ENCODE measurements around the gene TSPY3. TPM values are rescaled to one million over a fixed set of nuclear protein-coding genes. Genes with fewer than 3 reads are reported as not detected.
"Not testable (repeated sequence)": the region's sequence is repeated elsewhere in the genome, so short reads cannot be mapped to it uniquely, and the experiment has no call there.

Gene TSPY3, protein sequence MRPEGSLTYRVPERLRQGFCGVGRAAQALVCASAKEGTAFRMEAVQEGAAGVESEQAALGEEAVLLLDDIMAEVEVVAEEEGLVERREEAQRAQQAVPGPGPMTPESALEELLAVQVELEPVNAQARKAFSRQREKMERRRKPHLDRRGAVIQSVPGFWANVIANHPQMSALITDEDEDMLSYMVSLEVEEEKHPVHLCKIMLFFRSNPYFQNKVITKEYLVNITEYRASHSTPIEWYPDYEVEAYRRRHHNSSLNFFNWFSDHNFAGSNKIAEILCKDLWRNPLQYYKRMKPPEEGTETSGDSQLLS
- total RNA-seq = not detected in 2 replicates
- polyA plus RNA-seq = not detected in 2 replicates
- not detected in 2 replicates for polyA plus RNA-seq (2011; cell fraction: cytosol; rRNA removed)
- polyA plus RNA-seq (2011; cell fraction: nucleus; rRNA removed) = not detected in 2 replicates
- polyA plus RNA-seq (2012) = not detected in 2 replicates
- polyA minus RNA-seq = not detected in 2 replicates
- polyA minus RNA-seq (2011; cell fraction: cytosol; rRNA and poly(A)+ RNA removed) = not detected
- not detected in 2 replicates for polyA minus RNA-seq (2011; cell fraction: nucleus; rRNA and poly(A)+ RNA removed)
- not detected for Bru-seq, nascent RNA
- not detected for BruChase-seq, experiment 1, labeled RNA remaining after a 6-hour chase
- BruChase-seq, experiment 2, labeled RNA remaining after a 2-hour chase = not detected
- long read RNA-seq = 0 reads

DNA sequence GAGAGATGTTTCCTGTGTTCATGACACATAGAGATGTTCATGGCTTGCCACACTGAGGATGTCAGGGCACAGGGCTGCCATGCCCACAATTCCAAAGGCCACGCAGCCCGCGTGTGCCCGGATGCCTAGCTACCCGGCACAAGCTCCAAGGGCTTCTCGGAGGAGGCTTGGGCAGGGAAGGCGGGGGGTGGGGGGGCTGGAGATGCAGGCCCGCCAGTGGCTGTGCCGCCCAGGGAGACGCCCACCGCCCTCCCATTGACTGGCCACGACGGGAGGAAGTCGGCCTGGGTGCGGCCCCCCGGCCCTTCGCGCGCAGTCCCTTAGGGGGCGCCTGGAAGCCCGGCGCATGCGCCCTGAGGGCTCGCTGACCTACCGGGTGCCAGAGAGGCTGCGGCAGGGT is at the start of gene TSPY3:
Gene TSPY3 (plus strand): TSS at position 301 of the 400 bp plus-strand sequence. CDS start 46 bp downstream, at position 347.
- FAIRE-seq; BruUV-seq (replicated peaks); POLR2A ChIA-PET; H3K9me1 ChIP-seq (replicated peaks; ENCODE audit: control insufficient read depth, extremely low read depth, insufficient read depth, low read length); H3K4me3 ChIP-seq (replicated peaks in 1 of 3; ENCODE audit: insufficient read depth in 1 of 3, low read depth in 1 of 3, low read length in 3 of 3); H3K4me1 ChIP-seq (ENCODE audit: control insufficient read depth, extremely low read depth, insufficient read depth, low read length); intact Hi-C loops (cut with micrococcal nuclease); H2AFZ ChIP-seq (ENCODE audit: low read depth, low read length); H4K20me1 ChIP-seq (replicated peaks; ENCODE audit: control insufficient read depth, extremely low read depth, insufficient read depth, low read length); H3K4me2 ChIP-seq (ENCODE audit: insufficient read depth, low read length); H3K36me3 ChIP-seq (ENCODE audit: control insufficient read depth in 2 of 2, extremely low read depth in 1 of 2, insufficient read depth in 2 of 2, low read length in 2 of 2); H3K79me2 ChIP-seq (ENCODE audit: control insufficient read depth, insufficient read depth, low read length); H3K9me3 ChIP-seq (replicated peaks; ENCODE audit: control insufficient read depth, insufficient read depth, low read length); H3K9ac ChIP-seq (replicated peaks; ENCODE audit: extremely low read depth, insufficient read depth, low read length); H3K27me3 ChIP-seq (ENCODE audit: control insufficient read depth in 2 of 2, insufficient read depth in 2 of 2, low read length in 2 of 2); dilution Hi-C loops (cut with MboI; ENCODE audit: extremely low pct_ligation_motif_present, low sequenced_read_pairs); H3K27ac ChIP-seq (ENCODE audit: insufficient read depth, low read depth, low read length); CTCF ChIA-PET; DNase-seq (ENCODE audit: low read depth, low spot score): not testable (repeated sequence)

DNA sequence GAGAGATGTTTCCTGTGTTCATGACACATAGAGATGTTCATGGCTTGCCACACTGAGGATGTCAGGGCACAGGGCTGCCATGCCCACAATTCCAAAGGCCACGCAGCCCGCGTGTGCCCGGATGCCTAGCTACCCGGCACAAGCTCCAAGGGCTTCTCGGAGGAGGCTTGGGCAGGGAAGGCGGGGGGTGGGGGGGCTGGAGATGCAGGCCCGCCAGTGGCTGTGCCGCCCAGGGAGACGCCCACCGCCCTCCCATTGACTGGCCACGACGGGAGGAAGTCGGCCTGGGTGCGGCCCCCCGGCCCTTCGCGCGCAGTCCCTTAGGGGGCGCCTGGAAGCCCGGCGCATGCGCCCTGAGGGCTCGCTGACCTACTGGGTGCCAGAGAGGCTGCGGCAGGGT is 40.7 kb upstream of the TSPY3 start, which contains the start of gene TSPY8:
Gene TSPY8 (plus strand): TSS at position 301 of the 400 bp plus-strand sequence. CDS start 46 bp downstream, at position 347.
- FAIRE-seq; dilution Hi-C loops (cut with MboI; ENCODE audit: extremely low pct_ligation_motif_present, low sequenced_read_pairs); H3K27me3 ChIP-seq (ENCODE audit: control insufficient read depth in 2 of 2, insufficient read depth in 2 of 2, low read length in 2 of 2); H3K4me1 ChIP-seq (ENCODE audit: control insufficient read depth, extremely low read depth, insufficient read depth, low read length); H3K27ac ChIP-seq (ENCODE audit: insufficient read depth, low read depth, low read length); H3K9me1 ChIP-seq (replicated peaks; ENCODE audit: control insufficient read depth, extremely low read depth, insufficient read depth, low read length); H4K20me1 ChIP-seq (replicated peaks; ENCODE audit: control insufficient read depth, extremely low read depth, insufficient read depth, low read length); H3K36me3 ChIP-seq (ENCODE audit: control insufficient read depth in 2 of 2, extremely low read depth in 1 of 2, insufficient read depth in 2 of 2, low read length in 2 of 2); H3K79me2 ChIP-seq (ENCODE audit: control insufficient read depth, insufficient read depth, low read length); H3K4me3 ChIP-seq (replicated peaks in 1 of 3; ENCODE audit: insufficient read depth in 1 of 3, low read depth in 1 of 3, low read length in 3 of 3); POLR2A ChIA-PET; BruUV-seq (replicated peaks); DNase-seq (ENCODE audit: low read depth, low spot score); H3K9ac ChIP-seq (replicated peaks; ENCODE audit: extremely low read depth, insufficient read depth, low read length); CTCF ChIA-PET; intact Hi-C loops (cut with micrococcal nuclease); H3K4me2 ChIP-seq (ENCODE audit: insufficient read depth, low read length); H3K9me3 ChIP-seq (replicated peaks; ENCODE audit: control insufficient read depth, insufficient read depth, low read length); H2AFZ ChIP-seq (ENCODE audit: low read depth, low read length): not testable (repeated sequence)

DNA sequence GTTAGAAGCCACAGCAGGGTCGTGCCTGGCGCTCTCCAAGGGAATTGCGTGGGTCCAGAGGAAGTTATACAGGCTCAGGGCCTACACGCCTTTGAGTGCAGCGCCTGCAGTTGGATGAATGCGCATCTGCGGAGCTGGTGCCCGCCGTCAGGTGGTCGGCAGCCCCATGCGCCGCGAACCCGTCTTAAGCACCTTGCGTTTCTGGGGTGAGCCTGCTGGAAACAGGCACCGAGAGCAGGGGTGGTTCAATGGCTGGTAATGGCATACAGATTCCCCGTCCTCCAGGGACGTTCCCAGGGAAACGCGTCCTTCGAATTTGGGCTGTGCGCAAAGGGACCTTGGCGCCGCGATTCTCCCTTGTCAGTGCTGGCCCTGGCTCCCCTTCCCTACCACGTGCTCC is 1.7 kb upstream of the TSPY3 start:
- H3K27me3 ChIP-seq (ENCODE audit: control insufficient read depth in 2 of 2, insufficient read depth in 2 of 2, low read length in 2 of 2); BruUV-seq (replicated peaks); H3K4me1 ChIP-seq (ENCODE audit: control insufficient read depth, extremely low read depth, insufficient read depth, low read length); H3K9ac ChIP-seq (replicated peaks; ENCODE audit: extremely low read depth, insufficient read depth, low read length); H3K4me3 ChIP-seq (replicated peaks in 1 of 3; ENCODE audit: insufficient read depth in 1 of 3, low read depth in 1 of 3, low read length in 3 of 3); FAIRE-seq; H4K20me1 ChIP-seq (replicated peaks; ENCODE audit: control insufficient read depth, extremely low read depth, insufficient read depth, low read length); intact Hi-C loops (cut with micrococcal nuclease); H3K27ac ChIP-seq (ENCODE audit: insufficient read depth, low read depth, low read length); H3K36me3 ChIP-seq (ENCODE audit: control insufficient read depth in 2 of 2, extremely low read depth in 1 of 2, insufficient read depth in 2 of 2, low read length in 2 of 2); DNase-seq (ENCODE audit: low read depth, low spot score); H3K4me2 ChIP-seq (ENCODE audit: insufficient read depth, low read length); H3K79me2 ChIP-seq (ENCODE audit: control insufficient read depth, insufficient read depth, low read length); dilution Hi-C loops (cut with MboI; ENCODE audit: extremely low pct_ligation_motif_present, low sequenced_read_pairs); POLR2A ChIA-PET; H3K9me1 ChIP-seq (replicated peaks; ENCODE audit: control insufficient read depth, extremely low read depth, insufficient read depth, low read length); H3K9me3 ChIP-seq (replicated peaks; ENCODE audit: control insufficient read depth, insufficient read depth, low read length); CTCF ChIA-PET; H2AFZ ChIP-seq (ENCODE audit: low read depth, low read length): not testable (repeated sequence)
